ENCODE results near the gene CEACAM18. TPM values are rescaled to one million over a fixed set of nuclear protein-coding genes. Genes with fewer than 3 reads are reported as not detected.

Gene CEACAM18
- total and polyA plus RNA-seq, 2 of the 4 experiments (the other 2 are of a cell fraction) = not detected

DNA sequence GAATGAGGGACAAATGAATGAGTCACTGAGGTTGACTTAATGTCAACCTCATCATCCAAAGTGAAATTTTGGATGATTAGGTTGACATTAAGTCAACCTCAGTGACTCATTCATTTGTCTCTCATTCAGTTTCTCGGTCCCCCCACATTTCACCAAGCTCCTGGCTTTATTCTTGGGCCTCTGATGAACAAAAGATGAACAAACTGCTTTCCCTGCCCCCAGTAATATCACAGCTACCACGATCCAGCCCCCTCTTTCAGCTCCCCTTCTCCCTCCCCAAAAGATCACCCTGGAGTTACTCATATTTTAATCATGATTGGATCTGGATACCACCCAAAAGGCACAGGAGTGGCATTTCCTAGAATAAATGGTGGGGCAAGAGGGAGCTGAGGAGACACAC, 10.8 kb downstream of the CEACAM18 start:
- H4K20me1 ChIP-seq (ENCODE audit: insufficient read depth, low read length) = no peaks in the 10 kb centered on the region
- ChIA-PET CTCF (no interaction called here), POLR2A (ENCODE audit: unreplicated experiment) (no interaction called here)
- no peak overlapping the region for H2AK5ac ChIP-seq (ENCODE audit: low read depth, low read length)
- H3K4me1 ChIP-seq (ENCODE audit: control insufficient read depth, insufficient read depth, low read length) = no peaks in the 10 kb centered on the region
- no peaks in the 10 kb centered on the region for H3K36me3 ChIP-seq (ENCODE audit: control insufficient read depth, insufficient read depth, low read length)
- no peak overlapping the region for H2AK9ac ChIP-seq (replicated peaks; ENCODE audit: low read depth, low read length, poor library complexity)
- no peaks in the 10 kb centered on the region for H3K79me1 ChIP-seq (ENCODE audit: low read depth in 1 of 2, low read length in 2 of 2)
- no peak overlapping the region for H2BK120ac ChIP-seq (ENCODE audit: low read depth, low read length)
- no peak for DNase-seq
- no peak overlapping the region for H2BK20ac ChIP-seq (ENCODE audit: low read depth, low read length)
- H2AFZ ChIP-seq (replicated peaks; ENCODE audit: low read length, poor library complexity) = no peak overlapping the region
- H3K4ac ChIP-seq (ENCODE audit: low read depth, low read length) = no peak overlapping the region
- intact Hi-C loops (cut with micrococcal nuclease) = no loop called here
- 17% methylated on average over 1 of the region's 2 CpGs; no CpG with 5 or more reads in 1 of the 2 experiments for WGBS, 2 experiments (ENCODE audit: extremely low coverage in 2 of 2, insufficient read length in 1 of 2)
- H3K14ac ChIP-seq (replicated peaks; ENCODE audit: low read depth, low read length) = no peak overlapping the region
- H3K4me3 ChIP-seq (ENCODE audit: insufficient read depth, low read depth, low read length) = no peak overlapping the region
- no peak overlapping the region for H3K4me2 ChIP-seq (ENCODE audit: low read depth, low read length)
- no peak overlapping the region for H3K56ac ChIP-seq (ENCODE audit: extremely low read depth, insufficient read depth, low read length)
- BruUV-seq (replicated peaks) = no TSS peak
- H4K5ac ChIP-seq (ENCODE audit: low read depth, low read length) = no peak overlapping the region
- H3K27ac ChIP-seq (ENCODE audit: insufficient read depth, low read length) = no peak overlapping the region
- in situ Hi-C loops (cut with MboI; ENCODE audit: low sequenced_read_pairs) = no loop called here
- no peak overlapping the region for H2BK15ac ChIP-seq (ENCODE audit: low read depth, low read length)
- dilution Hi-C loops (cut with HindIII; ENCODE audit: low sequenced_read_pairs, unreplicated experiment) = no loop called here
- no peak for ATAC-seq (ENCODE audit: low read depth)
- TF ChIP-seq RFX5 (IDR thresholded peaks at IDR 0.05; ENCODE audit: low read depth, low read length) (no peak), NFE2L2 (IDR thresholded peaks at IDR 0.05; ENCODE audit: low read depth, low read length) (no peak), RAD21 (IDR thresholded peaks at IDR 0.05; ENCODE audit: low read length) (no peak), MAZ (IDR thresholded peaks at IDR 0.05; ENCODE audit: borderline replicate concordance, low read depth, low read length) (no peak), SMC3 (IDR thresholded peaks at IDR 0.05; ENCODE audit: low read depth, low read length) (no peak), BHLHE40 (IDR thresholded peaks at IDR 0.05; ENCODE audit: low read depth, low read length) (no peak), MAFK (IDR thresholded peaks at IDR 0.05; ENCODE audit: low read depth, low read length) (no peak), CHD1 (IDR thresholded peaks at IDR 0.05; ENCODE audit: low read depth, low read length) (no peak), MXI1 (IDR thresholded peaks at IDR 0.05; ENCODE audit: borderline replicate concordance, low read depth, low read length) (no peak), USF2 (IDR thresholded peaks at IDR 0.05; ENCODE audit: low read depth, low read length) (no peak)
- TF ChIP-seq, protein P1, sequence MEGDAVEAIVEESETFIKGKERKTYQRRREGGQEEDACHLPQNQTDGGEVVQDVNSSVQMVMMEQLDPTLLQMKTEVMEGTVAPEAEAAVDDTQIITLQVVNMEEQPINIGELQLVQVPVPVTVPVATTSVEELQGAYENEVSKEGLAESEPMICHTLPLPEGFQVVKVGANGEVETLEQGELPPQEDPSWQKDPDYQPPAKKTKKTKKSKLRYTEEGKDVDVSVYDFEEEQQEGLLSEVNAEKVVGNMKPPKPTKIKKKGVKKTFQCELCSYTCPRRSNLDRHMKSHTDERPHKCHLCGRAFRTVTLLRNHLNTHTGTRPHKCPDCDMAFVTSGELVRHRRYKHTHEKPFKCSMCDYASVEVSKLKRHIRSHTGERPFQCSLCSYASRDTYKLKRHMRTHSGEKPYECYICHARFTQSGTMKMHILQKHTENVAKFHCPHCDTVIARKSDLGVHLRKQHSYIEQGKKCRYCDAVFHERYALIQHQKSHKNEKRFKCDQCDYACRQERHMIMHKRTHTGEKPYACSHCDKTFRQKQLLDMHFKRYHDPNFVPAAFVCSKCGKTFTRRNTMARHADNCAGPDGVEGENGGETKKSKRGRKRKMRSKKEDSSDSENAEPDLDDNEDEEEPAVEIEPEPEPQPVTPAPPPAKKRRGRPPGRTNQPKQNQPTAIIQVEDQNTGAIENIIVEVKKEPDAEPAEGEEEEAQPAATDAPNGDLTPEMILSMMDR (conservative IDR thresholded peaks at IDR 0.05; ENCODE audit: low read depth, low read length) = no peak
- TF ChIP-seq, protein P2, sequence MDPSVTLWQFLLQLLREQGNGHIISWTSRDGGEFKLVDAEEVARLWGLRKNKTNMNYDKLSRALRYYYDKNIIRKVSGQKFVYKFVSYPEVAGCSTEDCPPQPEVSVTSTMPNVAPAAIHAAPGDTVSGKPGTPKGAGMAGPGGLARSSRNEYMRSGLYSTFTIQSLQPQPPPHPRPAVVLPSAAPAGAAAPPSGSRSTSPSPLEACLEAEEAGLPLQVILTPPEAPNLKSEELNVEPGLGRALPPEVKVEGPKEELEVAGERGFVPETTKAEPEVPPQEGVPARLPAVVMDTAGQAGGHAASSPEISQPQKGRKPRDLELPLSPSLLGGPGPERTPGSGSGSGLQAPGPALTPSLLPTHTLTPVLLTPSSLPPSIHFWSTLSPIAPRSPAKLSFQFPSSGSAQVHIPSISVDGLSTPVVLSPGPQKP (IDR thresholded peaks at IDR 0.05; ENCODE audit: borderline replicate concordance, low read depth, low read length) = no peak
- no peak overlapping the region for H3K23ac ChIP-seq (ENCODE audit: low read depth, low read length)
- H3K18ac ChIP-seq (ENCODE audit: low read depth, low read length) = no peak overlapping the region
- H3K9me1 ChIP-seq (ENCODE audit: insufficient read depth, low read length) = no peaks in the 10 kb centered on the region
- H4K91ac ChIP-seq (ENCODE audit: insufficient read depth, low read depth, low read length) = no peak overlapping the region
- H3K9ac ChIP-seq (ENCODE audit: low read depth, low read length) = no peak overlapping the region
- peaks cover 9% of the 10 kb centered on the region for H3K9me3 ChIP-seq (ENCODE audit: control insufficient read depth, insufficient read depth, low read length)
- H4K8ac ChIP-seq (ENCODE audit: low read depth in 2 of 2, low read length in 2 of 2) = no peak overlapping the region
- no peak overlapping the region for H2BK5ac ChIP-seq (ENCODE audit: low read depth, low read length, poor library complexity, severe bottlenecking)
- H3K27me3 ChIP-seq (ENCODE audit: control insufficient read depth, insufficient read depth, low read length) = no peaks in the 10 kb centered on the region

All from IMR-90 (cell line).